HepG2 (cell line): ENCODE measurements around the gene SCGB1C1. TPM values are rescaled to one million over a fixed set of nuclear protein-coding genes. Genes with fewer than 3 reads are reported as not detected.

Source experiments
- ATAC-seq: fragments of 200-7000 bp; cut with Tn5 transposase; 3 replicates; pipeline ENCODE4 v1.9.1; 2020; ENCODE audit warnings: mild to moderate bottlenecking, moderate library complexity
- BruUV-seq: library from RNA; stranded (reverse); fragments of 400-500 nt; replicated peaks from 2 replicates; lab custom pipeline; 2021; lab: Mats Ljungman, UMichigan
- CTCF ChIA-PET: fragments of 300-600 bp; formaldehyde crosslinking; extraction: SDS; loops from one replicate; lab custom pipeline; 2021; ENCODE audit warnings: low total read pairs, inconsistent platforms, low intra/inter-chr PET ratio; lab: Yijun Ruan, JAX
- POLR2A ChIA-PET: fragments of 350-600 bp; sonication (Branson Sonifier 250); formaldehyde crosslinking; loops from one replicate; lab custom pipeline; 2020; ENCODE audit warnings: antibody characterized with exemption, inconsistent platforms; lab: Yijun Ruan, JAX
- DNase-seq: peaks from one replicate; pipeline ENCODE4 v3.0.0-alpha.2; 2015; ENCODE audit warnings: low spot score
- FAIRE-seq: peaks from 3 replicates; lab custom pipeline; 2011; peaks lifted over from hg19 to GRCh38; lab: Jason Lieb, UNC
- H2AFZ ChIP-seq: one replicate; pipeline ENCODE4 v1.6.1; 2011; ENCODE audit warnings: low read length, inconsistent platforms
- H3K27ac ChIP-seq: fragments of 300-600 bp; 3 replicates; pipeline ENCODE4 v1.8.0; 2011; ENCODE audit warnings: mixed run types, mild to moderate bottlenecking, mixed read lengths, low read length, inconsistent platforms; ENCODE audit not compliant: insufficient read depth; ENCODE audit errors: extremely low read length
- H3K27me3 ChIP-seq, 2 experiments: fragments of 200-600 bp in 1 of 2; 2 replicates in 1 of 2; 3 replicates in 1 of 2; pipeline versions ENCODE4 v1.6.0 to v1.8.0; 2011; ENCODE audit warnings: low read length in 2 of 2, mild to moderate bottlenecking in 2 of 2, moderate library complexity in 2 of 2, inconsistent platforms in 1 of 2; ENCODE audit not compliant: insufficient read depth in 2 of 2, control insufficient read depth in 1 of 2
- H3K36me3 ChIP-seq, 2 experiments: fragments of 200-600 bp in 1 of 2; replicated peaks in 1 of 2; 2 replicates in 1 of 2; 3 replicates in 1 of 2; pipeline versions ENCODE4 v1.5.1 to v1.8.0; 2011; ENCODE audit warnings: low read length in 2 of 2, inconsistent platforms in 1 of 2; ENCODE audit not compliant: insufficient read depth in 2 of 2, control insufficient read depth in 1 of 2
- H3K4me1 ChIP-seq: 2 replicates; pipeline ENCODE4 v1.5.1; 2012; ENCODE audit warnings: low read length, inconsistent platforms; ENCODE audit not compliant: insufficient read depth
- H3K4me2 ChIP-seq: 2 replicates; pipeline ENCODE4 v1.6.0; 2011; ENCODE audit warnings: low read depth, low read length, inconsistent platforms
- H3K4me3 ChIP-seq, 3 experiments: fragments of 200-600 bp in 1 of 3; sonication (generic), shearing (Covaris generic) in 1 of 3; replicated peaks in 1 of 3; 2 replicates each; pipeline ENCODE4 v1.5.1; 2011 to 2016; ENCODE audit warnings: low read length in 3 of 3, inconsistent platforms in 2 of 3, low read depth in 2 of 3, mild to moderate bottlenecking in 2 of 3, control low read depth in 1 of 3, mixed read lengths in 1 of 3; ENCODE audit not compliant: insufficient read depth in 1 of 3
- H3K79me2 ChIP-seq: one replicate; pipeline ENCODE4 v1.6.1; 2011; ENCODE audit warnings: low read length, inconsistent platforms; ENCODE audit not compliant: insufficient read depth
- H3K9ac ChIP-seq: 2 replicates; pipeline ENCODE4 v1.6.0; 2011; ENCODE audit warnings: mild to moderate bottlenecking, low read depth, low read length, inconsistent platforms; ENCODE audit not compliant: insufficient read depth
- H3K9me3 ChIP-seq: 2 replicates; pipeline ENCODE4 v1.5.1; 2012; ENCODE audit warnings: mild to moderate bottlenecking, low read length
- H4K20me1 ChIP-seq: 2 replicates; pipeline ENCODE4 v1.6.0; 2011; ENCODE audit warnings: inconsistent platforms, mild to moderate bottlenecking, low read length, moderate library complexity; ENCODE audit not compliant: insufficient read depth
- KMT2B ChIP-seq: IDR thresholded peaks from 2 replicates; pipeline ENCODE4 v1.6.1; 2016; ENCODE audit warnings: missing genetic modification reagents, missing compliant biosample characterization
- LCORL ChIP-seq, 2 experiments: fragments of 450-650 bp in 1 of 2; sonication (generic) in 1 of 2; formaldehyde crosslinking in 1 of 2; IDR thresholded peaks; 2 replicates each; pipeline versions ENCODE4 v1.5.0 to v1.6.1; 2017 to 2020; ENCODE audit warnings: antibody characterized with exemption in 1 of 2, missing genetic modification reagents in 1 of 2
- MBNL3 ChIP-seq: fragments of 250-450 bp; sonication (Bioruptor Pico); conservative IDR thresholded peaks from 2 replicates; pipeline ENCODE4 v1.8.0; 2022; ENCODE audit warnings: mild to moderate bottlenecking, inconsistent platforms
- MLX ChIP-seq: IDR thresholded peaks from 2 replicates; pipeline ENCODE4 v1.6.1; 2016
- NFAT5 ChIP-seq: sonication (generic); formaldehyde crosslinking; IDR thresholded peaks from 2 replicates; pipeline ENCODE4 v1.4.0; 2020; ENCODE audit warnings: missing genetic modification reagents
- ONECUT2 ChIP-seq: sonication (generic); formaldehyde crosslinking; IDR thresholded peaks from 2 replicates; pipeline ENCODE4 v1.4.0; 2020; ENCODE audit warnings: missing genetic modification reagents
- PCBP1 ChIP-seq: fragments of 200-400 bp; formaldehyde crosslinking; IDR thresholded peaks from 2 replicates; pipeline ENCODE4 v1.6.1; 2017; ENCODE audit warnings: mild to moderate bottlenecking, low read depth, low read length, borderline replicate concordance
- SIN3A ChIP-seq: IDR thresholded peaks from 2 replicates; pipeline ENCODE4 v1.6.1; 2011; ENCODE audit warnings: low read depth, mild to moderate bottlenecking, control low read depth, low read length, borderline replicate concordance
- ZFP90 ChIP-seq: sonication (generic); formaldehyde crosslinking; IDR thresholded peaks from 2 replicates; pipeline ENCODE4 v1.8.0; 2022; ENCODE audit warnings: missing genetic modification reagents, mild to moderate bottlenecking, inconsistent platforms, borderline replicate concordance
- ZNF230 ChIP-seq: sonication (generic); formaldehyde crosslinking; IDR thresholded peaks from 2 replicates; pipeline ENCODE4 v1.4.0; 2020; ENCODE audit warnings: mild to moderate bottlenecking, missing genetic modification reagents
- ZNF343 ChIP-seq: sonication (generic); formaldehyde crosslinking; IDR thresholded peaks from 2 replicates; pipeline ENCODE4 v1.4.0; 2020; ENCODE audit warnings: mild to moderate bottlenecking, missing genetic modification reagents
- ZNF562 ChIP-seq: sonication (generic); formaldehyde crosslinking; IDR thresholded peaks from 2 replicates; pipeline ENCODE4 v1.8.0; 2022; ENCODE audit warnings: missing genetic modification reagents, borderline replicate concordance
- ZNF563 ChIP-seq: sonication (generic); formaldehyde crosslinking; IDR thresholded peaks from 2 replicates; pipeline ENCODE4 v1.8.0; 2022; ENCODE audit warnings: mild to moderate bottlenecking, moderate library complexity, missing genetic modification reagents
- ZNF644 ChIP-seq: IDR thresholded peaks from 2 replicates; pipeline ENCODE4 v1.6.1; 2016; ENCODE audit warnings: low read depth
- ZNF850 ChIP-seq: sonication (generic); formaldehyde crosslinking; conservative IDR thresholded peaks from 2 replicates; pipeline ENCODE4 v1.9.0; 2021; ENCODE audit warnings: mild to moderate bottlenecking, missing genetic modification reagents
- WGBS: methylation state at CpG from one replicate; pipeline ENCODE4 v1.1.6; 2017; ENCODE audit warnings: low lambda C conversion rate; 5-methylcytosine and 5-hydroxymethylcytosine counted together
- in situ Hi-C: cut with HindIII; loops from 2 replicates; pipeline ENCODE4 v1.10.0; 2017; ENCODE audit warnings: low pct_unique_long_range_greater_than_20kb; ENCODE audit not compliant: extremely low pct_ligation_motif_present
- intact Hi-C: fragments of 100-400 bp; cut with micrococcal nuclease; formaldehyde crosslinking; loops from one replicate; pipeline ENCODE4 v1.10.0; 2022; ENCODE audit not compliant: unreplicated experiment
- polyA plus RNA-seq, 8 experiments: library from polyadenylated mRNA; depleted of rRNA in 3 of 8; stranded (reverse) in 7 of 8; unstranded in 1 of 8; fragments of >200 nt; fragmentation: Illumina TruSeq in 4 of 8; extraction: Trizol in 4 of 8; gene quantifications; 2 replicates each; pipeline versions ENCODE4 v1.2.1 to v1.2.3, GENCODE V29; 2011 to 2016; ENCODE audit warnings: low read depth in 4 of 8, missing spikeins in 1 of 8, mixed read lengths in 1 of 8; ENCODE audit not compliant: insufficient read depth in 1 of 8
- total RNA-seq, 5 experiments: library from RNA; depleted of rRNA; stranded (reverse); fragments of >200 nt; fragmentation: Illumina TruSeq; extraction: Trizol; gene quantifications; 2 replicates each; pipeline ENCODE4 v1.2.3, GENCODE V29; 2016; ENCODE audit warnings: low read depth in 1 of 5
- TF ChIP-seq, protein P1 (sequence below): sonication (generic); formaldehyde crosslinking; IDR thresholded peaks from 2 replicates; pipeline ENCODE4 v1.5.1; 2020; ENCODE audit warnings: mild to moderate bottlenecking, missing genetic modification reagents, borderline replicate concordance

SCGB1C1 gene
- total and polyA plus RNA-seq, 2 of the 13 experiments (the other 11 are each of a cell fraction or from before 2014, with no cell fraction given), result not detected

GRCh38 chr11:211295-211694 lies 18.4 kb downstream of the SCGB1C1 start (continued):
- TF ChIP-seq ONECUT2, result no peak

DNA sequence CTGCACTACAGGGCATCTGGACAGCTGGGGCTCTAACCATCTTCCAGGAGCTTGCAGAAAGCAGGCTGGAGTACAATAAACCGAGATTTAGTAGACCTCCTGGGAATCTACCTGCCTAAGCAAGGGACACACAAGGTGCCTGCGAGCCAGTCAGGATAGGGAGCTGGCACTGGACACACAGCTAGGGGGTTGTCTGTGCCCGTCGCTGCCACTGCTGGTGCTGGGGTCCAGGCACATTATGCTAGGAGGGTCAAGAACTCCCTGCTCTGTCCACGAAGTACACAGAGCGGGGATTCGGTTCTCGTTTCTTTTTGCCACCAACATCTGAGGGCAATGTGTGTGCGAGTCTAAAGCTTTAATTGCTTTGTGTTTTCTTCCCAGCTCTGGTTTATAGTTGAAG lies 18.9 kb downstream of the SCGB1C1 start:
- BruUV-seq, result no TSS peak
- Histone ChIP-seq H3K27ac (no peak overlapping the region), H2AFZ (no peak overlapping the region), H3K4me3 (no peak overlapping the region), H3K4me1 (peaks cover 33% of the 10 kb centered on the region), H3K36me3 (peaks cover 36 to 59% of the 10 kb centered on the region in 2 experiments), H3K27me3 (no peaks in the 10 kb centered on the region; a peak in 1 of 5 replicates), H3K4me2 (no peak overlapping the region), H3K79me2 (peaks cover 30% of the 10 kb centered on the region), H4K20me1 (no peaks in the 10 kb centered on the region; the same call in 1 of the 2 replicates), H3K9me3 (no peaks in the 10 kb centered on the region), H3K9ac (no peak overlapping the region)
- in situ Hi-C loops (no loop called here), intact Hi-C loops (no loop called here)
- WGBS, result 100% methylated on average over 5 of the region's 9 CpGs
- ChIA-PET CTCF (no interaction called here), POLR2A (no interaction called here)
- FAIRE-seq, result no peak
- ATAC-seq, result no peak
- DNase-seq, result no peak
- TF ChIP-seq ZNF562 (CRISPR knock-in tag) (no peak), ZNF850 (no peak), ONECUT2 (no peak), ZNF644 (CRISPR knock-in tag) (no peak), MLX (CRISPR knock-in tag) (no peak), SIN3A (no peak), ZNF230 (CRISPR knock-in tag) (no peak), ZNF343 (CRISPR knock-in tag) (no peak), LCORL (IDR thresholded peaks at IDR 0.05) (no peak), LCORL (CRISPR knock-in tag; IDR thresholded peaks at IDR 0.05) (no peak), MBNL3 (CRISPR knock-in tag) (no peak), ZNF563 (no peak), PCBP1 (no peak), NFAT5 (no peak), KMT2B (CRISPR knock-in tag) (no peak), ZFP90 (CRISPR knock-in tag) (no peak)
- TF ChIP-seq, protein P1, sequence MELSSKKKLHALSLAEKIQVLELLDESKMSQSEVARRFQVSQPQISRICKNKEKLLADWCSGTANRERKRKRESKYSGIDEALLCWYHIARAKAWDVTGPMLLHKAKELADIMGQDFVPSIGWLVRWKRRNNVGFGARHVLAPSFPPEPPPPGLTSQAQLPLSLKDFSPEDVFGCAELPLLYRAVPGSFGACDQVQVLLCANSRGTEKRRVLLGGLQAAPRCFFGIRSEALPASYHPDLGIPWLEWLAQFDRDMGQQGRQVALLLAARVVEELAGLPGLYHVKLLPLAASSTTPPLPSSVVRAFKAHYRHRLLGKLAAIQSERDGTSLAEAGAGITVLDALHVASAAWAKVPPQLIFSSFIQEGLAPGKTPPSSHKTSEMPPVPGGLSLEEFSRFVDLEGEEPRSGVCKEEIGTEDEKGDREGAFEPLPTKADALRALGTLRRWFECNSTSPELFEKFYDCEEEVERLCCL (CRISPR knock-in tag), result no peak
